ENCODE measurements around the gene TDRKH. TPM values are rescaled to one million over a fixed set of nuclear protein-coding genes. Genes with fewer than 3 reads are reported as not detected.
A peak's percentile ranks its signal among the peaks of the same experiment; 100 is the strongest.
"Not testable (repeated sequence)": the region's sequence is repeated elsewhere in the genome, so short reads cannot be mapped to it uniquely, and the experiment has no call there.

The TDRKH gene
- polyA plus RNA-seq, 5 donors, result 9.9 to 13.5 (median 11.2) TPM

GRCh38 chr1:151803164-151803563 lies 12.9 kb upstream of the TDRKH start:
- DNase-seq, result no peak

DNA sequence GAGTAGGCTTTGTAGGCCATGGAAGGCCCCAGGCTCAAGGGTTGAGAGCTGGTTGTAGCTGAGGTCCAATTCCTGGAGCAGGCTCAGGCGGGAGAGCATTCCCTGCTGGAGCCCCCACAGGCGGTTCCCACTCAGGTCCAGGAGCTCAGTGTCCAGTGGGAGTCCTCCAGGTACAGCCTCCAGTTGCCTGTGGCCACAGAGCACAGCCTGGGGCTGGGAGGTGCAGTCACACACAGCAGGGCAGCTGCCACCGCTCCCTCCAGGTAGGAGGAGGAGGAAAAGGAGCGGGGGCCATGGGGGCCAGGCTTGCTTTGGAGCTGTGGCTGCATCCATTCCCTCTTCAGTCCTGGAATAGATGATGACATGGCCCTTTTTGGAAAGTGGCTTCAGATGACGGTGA lies 12.1 kb upstream of the TDRKH start:
- no peak for DNase-seq

DNA sequence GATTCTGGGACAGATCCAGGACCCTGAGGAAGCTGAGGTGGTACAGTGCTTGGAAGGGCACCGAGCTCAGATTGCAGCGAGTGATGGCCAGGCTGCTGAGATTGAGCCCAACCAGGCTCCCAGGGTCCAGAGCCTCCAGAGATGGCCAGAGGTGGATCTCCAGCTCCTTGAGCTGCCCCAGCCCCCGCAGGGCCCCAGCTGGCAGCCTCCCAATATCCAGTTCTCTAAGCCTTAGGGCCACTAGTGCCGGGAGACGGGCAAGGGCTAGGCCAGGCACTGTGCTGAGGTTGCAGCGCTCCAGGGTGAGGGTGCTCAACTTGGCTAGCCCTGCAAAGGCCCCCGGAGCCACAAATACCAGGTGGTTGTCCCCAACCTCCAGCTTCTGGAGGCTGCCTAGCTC lies 11.5 kb upstream of the TDRKH start:
- DNase-seq, result no peak

- DNase-seq, result no peak
Measured at GRCh38 chr1:151801310-151801820, 11.1 kb upstream of the TDRKH start.

DNA sequence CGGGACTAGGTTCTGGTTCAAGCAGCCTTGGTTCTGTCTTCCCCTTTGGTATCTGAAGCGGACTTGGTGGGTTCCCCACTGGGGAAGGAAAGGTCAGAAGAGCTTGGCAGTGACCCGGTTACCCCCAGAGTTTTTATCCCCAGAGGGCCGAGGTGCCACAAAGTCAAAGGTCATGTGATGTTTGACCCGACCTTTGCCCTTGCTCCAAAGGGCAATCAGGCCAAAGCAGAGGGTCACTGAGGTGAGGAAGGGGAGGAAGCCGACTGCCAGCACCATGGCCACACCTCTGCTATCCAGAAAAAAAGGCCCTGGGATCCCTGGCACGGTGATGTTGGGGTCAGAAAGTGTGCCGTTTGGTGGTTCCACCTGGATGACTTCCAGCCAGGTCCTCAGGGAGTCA lies 10.5 kb upstream of the TDRKH start:
- no peak for DNase-seq

DNA sequence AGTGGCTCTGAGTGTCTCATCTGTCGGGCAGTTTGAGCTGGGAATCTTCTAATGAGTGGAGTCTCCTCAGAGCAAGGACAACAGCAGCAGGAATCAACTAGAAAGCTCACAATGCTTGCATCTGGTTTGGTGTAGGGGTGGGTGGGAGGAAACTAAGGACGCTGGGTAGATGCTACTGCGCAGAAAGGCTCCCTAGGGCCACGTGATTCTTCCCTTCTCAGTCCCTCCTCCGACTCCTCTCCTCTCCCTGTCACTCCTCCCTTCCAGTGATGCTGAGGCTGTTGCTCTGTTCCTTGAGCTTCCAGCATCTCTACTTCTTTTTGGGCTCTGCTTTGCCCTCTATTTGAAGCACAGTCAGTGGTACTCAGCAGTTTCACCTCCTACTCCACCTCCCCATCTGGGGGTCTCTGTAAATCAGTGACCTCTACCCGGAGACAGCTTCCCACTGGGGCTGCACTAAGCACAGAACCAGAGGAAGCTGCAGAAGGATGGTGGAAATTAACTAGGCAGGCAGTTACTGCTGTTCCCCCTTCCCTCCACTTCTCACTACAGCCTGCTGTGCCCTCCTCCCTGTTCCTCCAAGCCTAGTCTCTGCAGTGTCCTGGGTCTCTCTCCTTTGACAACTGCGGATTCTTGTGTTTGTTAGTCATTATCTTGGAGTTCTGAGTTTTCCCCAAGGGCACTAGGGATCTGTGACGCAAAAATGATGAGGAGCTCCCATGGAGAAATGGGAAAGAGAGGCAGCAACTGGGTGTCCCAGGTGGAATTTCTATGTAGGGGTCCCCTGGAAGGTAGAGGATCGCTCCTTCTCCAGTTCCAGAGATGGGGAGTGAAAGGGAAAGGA lies 9.1 kb upstream of the TDRKH start:
- DNase-seq, result no peak

GRCh38 chr1:151798571-151798970 lies 8.3 kb upstream of the TDRKH start:
- DNase-seq, result no peak

DNA sequence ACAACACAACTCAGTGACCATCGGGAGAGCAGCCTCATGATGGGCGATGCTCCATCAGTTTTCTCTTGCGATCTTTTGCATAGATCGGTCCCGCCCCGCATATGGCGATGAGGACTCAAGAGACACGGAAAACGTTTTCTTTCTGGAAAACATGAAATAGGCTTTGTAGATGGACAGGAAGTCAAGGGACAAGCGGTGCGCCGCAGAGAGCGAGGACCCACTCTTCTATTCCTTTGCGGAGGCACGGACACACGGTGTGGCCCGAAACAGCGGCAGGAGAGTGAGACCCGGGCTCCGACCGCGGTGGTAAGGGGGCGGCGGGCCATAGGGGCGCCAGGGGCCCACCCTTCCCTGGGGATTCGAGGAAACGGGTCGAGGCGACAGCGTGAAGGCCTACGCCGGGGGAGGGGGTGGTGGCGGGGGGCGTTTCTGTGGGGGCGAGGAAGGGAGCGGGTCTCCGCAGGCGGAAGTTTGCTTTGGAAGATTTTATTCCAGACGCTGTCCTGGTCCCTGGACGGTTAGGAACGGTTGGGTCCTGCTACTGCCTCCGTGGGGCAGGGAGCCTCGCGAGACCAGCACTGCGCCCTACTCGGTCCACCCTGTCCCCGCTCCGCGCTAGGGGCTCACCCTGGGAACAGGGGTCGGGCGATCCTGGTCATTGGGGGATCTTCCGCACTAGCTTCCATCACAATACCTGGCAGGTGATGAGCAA lies 796 bp upstream of the TDRKH start:
- no peak for DNase-seq

GRCh38 chr1:151787689-151788088 lies 2.6 kb downstream of the TDRKH start:
- DNase-seq, result no peak

DNA sequence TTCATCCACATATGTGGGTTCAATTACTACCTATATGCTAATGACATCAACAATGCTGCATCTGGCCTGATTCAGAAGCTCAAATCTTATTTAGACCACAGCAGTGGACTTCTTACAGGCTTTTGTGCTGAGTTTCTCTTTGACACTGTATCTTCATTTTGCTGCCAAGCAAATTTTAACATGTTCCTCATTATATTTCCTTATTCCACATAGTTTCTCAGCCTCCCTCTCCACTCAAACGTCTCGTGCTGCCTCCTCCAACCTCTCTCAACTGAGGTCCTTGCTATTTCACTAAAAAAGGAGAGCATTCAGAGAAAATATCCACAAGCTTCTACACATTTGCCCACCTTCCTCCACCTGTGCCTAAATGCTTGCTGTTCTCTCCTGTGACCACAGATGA lies 6.5 kb downstream of the TDRKH start:
- DNase-seq, result no peak

DNA sequence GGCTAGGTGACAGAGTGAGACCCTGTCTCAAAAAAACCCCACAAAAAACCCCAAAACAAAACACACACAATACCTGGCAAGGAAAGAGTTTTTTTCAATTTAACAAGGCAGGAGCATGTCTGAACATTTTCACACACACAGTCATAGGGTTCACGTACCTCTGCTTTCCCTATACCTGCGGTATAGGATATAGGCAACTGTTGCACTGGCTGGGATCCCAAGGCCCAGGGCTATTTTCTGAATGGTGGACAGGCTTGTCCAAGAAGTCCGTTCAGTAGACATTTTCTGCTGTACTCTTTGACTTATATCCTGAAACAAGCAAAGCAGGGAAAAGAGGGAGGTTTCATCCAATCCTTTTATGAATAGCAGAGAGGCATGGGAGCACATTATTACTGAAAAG lies 7.6 kb downstream of the TDRKH start:
- no peak for DNase-seq

DNA sequence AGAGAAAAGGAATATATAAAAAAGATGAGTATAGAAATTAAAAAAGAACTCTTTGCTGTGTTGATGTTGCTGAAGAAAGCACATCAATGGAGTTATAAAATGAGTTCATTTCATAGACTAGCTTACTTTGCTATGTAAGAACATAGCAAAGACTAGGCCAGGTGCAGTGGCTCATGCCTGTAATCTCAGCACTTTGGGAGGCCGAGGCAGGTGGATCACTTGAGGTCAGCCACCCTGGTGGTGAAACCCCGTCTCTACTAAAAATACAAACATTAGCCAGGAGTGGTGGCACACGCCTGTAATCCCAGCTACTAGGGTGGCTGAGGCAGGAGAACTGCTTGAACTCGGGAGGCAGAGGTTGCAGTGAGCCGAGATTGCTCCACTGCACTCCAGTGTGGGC lies 8.3 kb downstream of the TDRKH start:
- not testable (repeated sequence) for DNase-seq

- not testable (repeated sequence) for DNase-seq
Measured at GRCh38 chr1:151780736-151781135, 9.6 kb downstream of the TDRKH start.

DNA sequence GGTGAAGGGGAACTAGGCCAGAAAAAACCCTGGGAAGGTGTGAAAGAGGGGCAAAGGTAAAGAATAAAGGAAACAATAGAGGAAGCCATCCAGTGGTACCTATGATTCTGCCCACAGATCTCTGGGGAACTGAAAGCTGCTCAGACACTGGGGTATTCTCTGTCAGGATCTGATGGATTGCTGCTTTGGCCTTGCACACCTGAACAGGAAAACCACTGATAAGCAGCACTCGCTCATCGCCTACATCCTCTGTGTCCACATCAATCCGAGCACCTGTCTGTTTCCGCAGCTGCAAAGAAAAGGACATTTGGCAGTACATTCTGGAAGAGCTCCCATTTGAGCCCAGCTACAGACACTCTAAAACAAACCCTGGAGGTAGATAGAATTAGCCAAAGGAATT lies 10.4 kb downstream of the TDRKH start:
- DNase-seq, result no peak

DNA sequence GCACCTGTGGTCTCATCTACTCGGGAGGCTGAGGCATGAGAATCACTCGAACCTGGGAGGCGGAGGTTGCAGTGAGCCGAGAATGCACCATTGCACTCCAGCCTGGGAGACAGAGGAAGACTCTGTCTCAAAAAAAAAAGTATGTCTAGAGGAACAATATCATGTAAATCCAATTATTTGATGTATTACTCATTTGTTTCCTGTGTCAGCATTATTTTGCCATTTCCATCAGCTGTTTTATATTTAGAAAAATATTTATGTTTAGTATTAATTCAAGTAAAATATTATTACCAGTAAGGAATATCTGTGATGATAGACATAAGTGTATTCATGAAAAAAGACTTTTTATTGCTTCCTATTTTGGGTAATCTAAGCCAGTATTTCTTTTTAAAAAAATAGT lies 13.0 kb downstream of the TDRKH start:
- no peak for DNase-seq

DNA sequence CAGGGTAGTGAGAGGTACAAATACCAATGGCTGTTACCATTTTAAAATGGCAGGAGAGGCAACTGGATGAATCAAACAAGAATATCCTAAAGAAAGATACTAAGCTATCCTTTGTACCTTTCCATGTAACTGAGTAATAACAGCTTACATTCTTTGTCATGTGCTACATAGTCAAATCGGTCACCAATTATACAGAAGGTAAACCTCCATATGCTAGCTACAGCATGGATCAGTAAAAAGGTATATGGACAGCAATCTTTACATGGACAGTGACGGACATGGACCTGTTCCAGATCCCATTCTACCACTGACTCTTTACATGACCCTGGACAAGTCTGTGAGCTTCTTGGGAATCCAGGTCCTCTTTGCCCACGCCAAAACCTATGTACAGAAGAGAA lies 13.6 kb downstream of the TDRKH start:
- no peak for DNase-seq

DNA sequence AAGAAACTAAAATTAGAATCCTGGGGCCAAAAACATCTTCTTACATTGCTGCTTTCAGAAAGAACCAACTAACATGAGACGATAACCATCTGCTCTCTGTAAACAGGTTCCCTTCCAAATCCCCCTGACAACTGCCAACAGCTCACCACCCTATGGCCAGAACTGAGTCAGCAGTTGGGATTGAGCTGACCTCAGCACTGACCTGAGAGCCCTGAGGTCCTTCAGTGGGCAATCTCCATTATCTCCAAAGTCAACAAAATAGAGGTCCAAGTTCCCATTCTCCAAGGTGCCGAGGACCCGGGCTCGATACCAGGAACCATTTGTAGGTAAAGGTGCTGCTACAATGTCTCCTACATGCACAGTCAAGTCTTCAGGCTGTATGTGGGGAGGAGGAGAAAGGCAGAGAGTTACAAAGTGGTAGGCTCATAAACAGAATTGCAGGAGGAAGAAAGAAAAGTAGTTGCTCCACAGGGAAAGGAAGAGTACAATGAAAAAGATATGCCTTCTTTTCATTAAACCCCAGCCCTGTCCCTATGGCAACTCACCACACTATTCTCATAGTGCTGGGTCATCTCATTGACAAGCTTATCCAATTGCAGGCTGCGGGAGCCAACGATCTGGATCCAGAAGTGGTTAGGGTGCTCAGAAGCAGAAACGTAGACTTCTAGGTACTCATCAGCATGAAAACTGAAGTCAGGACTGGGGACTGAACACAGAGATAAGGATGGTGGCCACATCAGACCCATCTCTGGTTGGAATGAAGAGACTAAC lies 14.2 kb downstream of the TDRKH start:
- DNase-seq, result no peak

- DNase-seq, result no peak
Measured at GRCh38 chr1:151774256-151774922, 15.9 kb downstream of the TDRKH start.

GRCh38 chr1:151773702-151774101 lies 16.6 kb downstream of the TDRKH start:
- DNase-seq, result no peak

- not testable (repeated sequence) for DNase-seq
Measured at GRCh38 chr1:151769270-151769669, 21.0 kb downstream of the TDRKH start.

DNA sequence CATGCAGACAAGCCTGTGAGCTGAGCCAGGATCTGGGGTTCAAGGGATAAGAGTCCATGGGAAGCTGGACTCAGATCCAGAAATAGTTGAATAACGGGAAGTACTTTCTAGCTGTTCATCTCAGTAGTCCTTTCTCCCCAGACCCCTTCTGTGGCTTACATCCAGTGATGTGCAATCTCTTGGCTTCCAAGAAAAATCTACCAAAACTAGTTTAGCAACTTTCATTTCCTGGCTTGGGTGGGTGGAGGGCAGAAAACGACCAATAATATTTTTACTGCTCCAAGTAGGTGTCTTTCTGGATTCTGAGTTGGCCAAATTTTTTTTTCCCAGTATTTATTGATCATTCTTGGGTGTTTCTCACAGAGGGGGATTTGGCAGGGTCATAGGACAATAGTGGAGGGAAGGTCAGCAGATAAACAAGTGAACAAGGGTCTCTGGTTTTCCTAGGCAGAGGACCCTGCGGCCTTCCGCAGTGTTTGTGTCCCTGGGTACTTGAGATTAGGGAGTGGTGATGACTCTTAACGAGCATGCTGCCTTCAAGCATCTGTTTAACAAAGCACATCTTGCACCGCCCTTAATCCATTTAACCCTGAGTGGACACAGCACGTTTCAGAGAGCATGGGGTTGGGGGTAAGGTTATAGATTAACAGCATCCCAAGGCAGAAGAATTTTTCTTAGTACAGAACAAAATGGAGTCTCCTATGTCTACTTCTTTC lies 21.8 kb downstream of the TDRKH start:
- DNase-seq, result peak; percentile 40 to 49
